Cardiac muscle cell (in vitro differentiated cells and primary cell): ENCODE data around the gene GPX8. TPM values are rescaled to one million over a fixed set of nuclear protein-coding genes. Genes with fewer than 3 reads are reported as not detected.

Experiments
- DNase-seq, 2 donors: peaks; one replicate each; pipeline versions ENCODE4 v3.0.0 to v3.0.0-alpha.2; 2010 to 2017; ENCODE audit warnings: low read depth in 1 of 2, low spot score in 1 of 2
- H3K27ac ChIP-seq: fragments of 200-600 bp; sonication (generic); 2 replicates; pipeline ENCODE4 v1.5.1; 2016
- H3K27me3 ChIP-seq: fragments of 200-600 bp; sonication (generic); 2 replicates; pipeline ENCODE4 v1.6.0; 2016; ENCODE audit warnings: control low read depth
- H3K36me3 ChIP-seq: fragments of 200-600 bp; sonication (generic); 2 replicates; pipeline ENCODE4 v1.5.1; 2016; ENCODE audit warnings: control low read depth
- H3K4me1 ChIP-seq: fragments of 200-600 bp; sonication (generic); 2 replicates; pipeline ENCODE4 v1.8.1; 2017; ENCODE audit warnings: low read depth, mild to moderate bottlenecking, mixed run types
- H3K4me3 ChIP-seq: fragments of 200-600 bp; sonication (generic); 2 replicates; pipeline ENCODE4 v1.5.1; 2016; ENCODE audit warnings: mild to moderate bottlenecking
- H3K9me3 ChIP-seq: fragments of 200-600 bp; sonication (generic); 2 replicates; pipeline ENCODE4 v1.5.1; 2017; ENCODE audit warnings: low read depth, mild to moderate bottlenecking, control low read depth
- polyA plus RNA-seq: library from polyadenylated mRNA; unstranded; fragments of >200 nt; fragmentation: Nextera tagmentation; extraction: Ambion mirVana; gene quantifications from 2 replicates; pipeline ENCODE4 v1.2.1, GENCODE V29; 2016
- total RNA-seq: library from RNA; depleted of rRNA; stranded (reverse); fragments of >200 nt; gene quantifications from 2 replicates; pipeline ENCODE4 v1.2.3, GENCODE V29; 2016
- TF ChIP-seq, protein P1 (sequence below): IDR thresholded peaks from 2 replicates; pipeline ENCODE4 v1.5.1; 2012; ENCODE audit warnings: low read depth, mild to moderate bottlenecking, low read length

The GPX8 gene
- total and polyA plus RNA-seq, 2 experiments from 2014 or later = 44.5 to 68.5 TPM

DNA sequence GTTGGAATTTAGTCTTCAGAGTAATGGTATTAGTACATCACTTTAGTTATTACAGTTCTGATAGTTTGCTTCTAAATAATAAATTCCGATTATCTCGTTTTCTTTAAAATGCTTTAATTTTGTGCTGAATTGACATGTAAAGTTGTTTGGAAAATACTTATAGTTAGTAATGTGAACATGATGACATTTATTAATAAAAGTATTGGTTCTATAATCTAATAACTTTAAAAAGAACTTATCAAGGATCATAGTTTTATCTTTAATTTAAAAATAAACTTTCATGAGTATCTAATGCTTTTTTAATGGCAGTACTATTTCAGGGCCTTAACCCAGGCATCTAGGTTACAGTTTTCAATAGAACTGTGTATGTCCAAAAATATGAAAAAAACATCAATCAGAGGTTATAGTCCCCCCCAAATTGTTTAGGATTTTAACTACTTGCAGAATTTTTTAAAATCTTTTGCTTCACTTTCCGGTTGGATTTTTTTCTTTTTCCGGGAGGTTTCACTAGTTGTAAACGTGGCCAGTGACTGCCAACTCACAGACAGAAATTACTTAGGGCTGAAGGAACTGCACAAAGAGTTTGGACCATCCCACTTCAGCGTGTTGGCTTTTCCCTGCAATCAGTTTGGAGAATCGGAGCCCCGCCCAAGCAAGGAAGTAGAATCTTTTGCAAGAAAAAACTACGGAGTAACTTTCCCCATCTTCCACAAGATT lies 680 bp downstream of the GPX8 start:
- Histone ChIP-seq H3K9me3 (no peaks in the 10 kb centered on the region), H3K27ac (peak overlapping the region; percentile 85), H3K36me3 (peaks cover 8% of the 10 kb centered on the region), H3K27me3 (no peaks in the 10 kb centered on the region), H3K4me1 (no peaks in the 10 kb centered on the region), H3K4me3 (peak overlapping the region; percentile 69)
- peak; percentile 47 to 96 for DNase-seq
- TF ChIP-seq, protein P1, sequence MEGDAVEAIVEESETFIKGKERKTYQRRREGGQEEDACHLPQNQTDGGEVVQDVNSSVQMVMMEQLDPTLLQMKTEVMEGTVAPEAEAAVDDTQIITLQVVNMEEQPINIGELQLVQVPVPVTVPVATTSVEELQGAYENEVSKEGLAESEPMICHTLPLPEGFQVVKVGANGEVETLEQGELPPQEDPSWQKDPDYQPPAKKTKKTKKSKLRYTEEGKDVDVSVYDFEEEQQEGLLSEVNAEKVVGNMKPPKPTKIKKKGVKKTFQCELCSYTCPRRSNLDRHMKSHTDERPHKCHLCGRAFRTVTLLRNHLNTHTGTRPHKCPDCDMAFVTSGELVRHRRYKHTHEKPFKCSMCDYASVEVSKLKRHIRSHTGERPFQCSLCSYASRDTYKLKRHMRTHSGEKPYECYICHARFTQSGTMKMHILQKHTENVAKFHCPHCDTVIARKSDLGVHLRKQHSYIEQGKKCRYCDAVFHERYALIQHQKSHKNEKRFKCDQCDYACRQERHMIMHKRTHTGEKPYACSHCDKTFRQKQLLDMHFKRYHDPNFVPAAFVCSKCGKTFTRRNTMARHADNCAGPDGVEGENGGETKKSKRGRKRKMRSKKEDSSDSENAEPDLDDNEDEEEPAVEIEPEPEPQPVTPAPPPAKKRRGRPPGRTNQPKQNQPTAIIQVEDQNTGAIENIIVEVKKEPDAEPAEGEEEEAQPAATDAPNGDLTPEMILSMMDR = no peak

- DNase-seq = no peak
- Histone ChIP-seq H3K4me3 (no peak overlapping the region), H3K27ac (no peak overlapping the region), H3K9me3 (no peaks in the 10 kb centered on the region), H3K36me3 (peaks cover 8% of the 10 kb centered on the region), H3K4me1 (no peaks in the 10 kb centered on the region), H3K27me3 (no peaks in the 10 kb centered on the region)
- TF ChIP-seq, protein P1 = no peak
Measured at GRCh38 chr5:55162666-55163065, 2.7 kb downstream of the GPX8 start.

DNA sequence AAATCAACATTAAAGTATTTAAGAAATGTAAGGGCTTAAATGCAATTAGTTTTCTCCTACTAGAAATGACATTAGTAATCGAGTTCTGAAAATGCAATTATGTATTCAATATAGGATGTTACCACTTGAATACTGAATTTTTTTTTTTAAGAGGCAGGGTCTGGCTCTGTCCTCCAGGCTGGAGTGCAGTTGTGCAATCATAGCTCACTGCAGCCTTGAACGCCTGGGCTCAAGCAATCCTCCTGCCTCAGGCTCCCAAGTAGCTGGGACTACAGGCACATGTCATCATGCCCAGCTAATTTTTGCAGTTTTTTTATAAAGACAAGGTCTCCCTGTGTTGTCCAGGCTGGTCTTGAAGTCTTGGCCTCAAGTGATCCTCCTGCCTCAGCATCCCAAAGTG lies 11.5 kb downstream of the GPX8 start:
- H3K4me1 ChIP-seq = peaks cover 4% of the 10 kb centered on the region

GRCh38 chr5:55172051-55172899 lies 12.3 kb downstream of the GPX8 start:
- DNase-seq = peak; percentile 82 to 88
- peak overlapping the region; percentile 39 for H3K4me3 ChIP-seq
- no peak overlapping the region for H3K27ac ChIP-seq
- H3K9me3 ChIP-seq = no peaks in the 10 kb centered on the region
- TF ChIP-seq, protein P1 = peak; percentile 74
- no peaks in the 10 kb centered on the region for H3K36me3 ChIP-seq
- peaks cover 44% of the 10 kb centered on the region for H3K27me3 ChIP-seq
- peaks cover 4% of the 10 kb centered on the region for H3K4me1 ChIP-seq

More for the DNA sequence above, 11.5 kb downstream of the GPX8 start:
- DNase-seq = no peak
- TF ChIP-seq, protein P1 = no peak
- H3K27ac ChIP-seq = no peak overlapping the region
- H3K9me3 ChIP-seq = no peaks in the 10 kb centered on the region
- no peak overlapping the region for H3K4me3 ChIP-seq
- H3K36me3 ChIP-seq = no peaks in the 10 kb centered on the region
- H3K27me3 ChIP-seq = peaks cover 36% of the 10 kb centered on the region

- Histone ChIP-seq H3K27ac (no peak within 1 kb of the TSS), H3K4me3 (peak within 1 kb of the TSS; percentile 39), H3K4me1 (peaks cover 4% of the 10 kb centered on the region), H3K27me3 (peaks cover 52% of the 10 kb centered on the region), H3K36me3 (no peaks in the 10 kb centered on the region), H3K9me3 (no peaks in the 10 kb centered on the region)
- TF ChIP-seq, protein P1 = no peak
- peak; percentile 77 to 93 for DNase-seq
Measured at GRCh38 chr5:55172937-55173686, 13.1 kb downstream of the GPX8 start, which contains the start of gene CDC20B. TSS of gene CDC20B (minus strand) at chr5:55173177. CDS start at chr5:55173000, 177 bp downstream.
